HEK293 (cell line): ENCODE results near the gene ATXN10.

Source experiments
- CTCF ChIA-PET: fragments of 350-600 bp; formaldehyde crosslinking; extraction: SDS; loops from one replicate; lab custom pipeline; 2021; ENCODE audit warnings: antibody characterized with exemption; lab: Yijun Ruan, JAX
- POLR2A ChIA-PET: fragments of 300-600 bp; formaldehyde crosslinking; extraction: SDS; loops from one replicate; lab custom pipeline; 2020; ENCODE audit warnings: antibody characterized with exemption, inconsistent platforms; lab: Yijun Ruan, JAX
- H3K27ac ChIP-seq: fragments of 200-500 bp; sonication (Bioruptor generic); 2 replicates; pipeline ENCODE4 v1.5.1; 2014; ENCODE audit warnings: low read depth, low read length, control low read depth, inconsistent platforms; ENCODE audit errors: extremely low read depth
- H3K36me3 ChIP-seq, 2 experiments: fragments of 200-500 bp in 1 of 2; sonication (Bioruptor generic) in 1 of 2; 1 replicate in 1 of 2; 2 replicates in 1 of 2; pipeline ENCODE4 v1.5.1; 2014 to 2017; ENCODE audit warnings: inconsistent platforms in 2 of 2, low read length in 2 of 2; ENCODE audit not compliant: control insufficient read depth in 2 of 2, insufficient read depth in 1 of 2
- H3K4me1 ChIP-seq: fragments of 200-500 bp; sonication (Bioruptor generic); 2 replicates; pipeline ENCODE4 v1.5.1; 2014; ENCODE audit warnings: mild to moderate bottlenecking, low read length, inconsistent platforms; ENCODE audit not compliant: control insufficient read depth, insufficient read depth
- H3K4me3 ChIP-seq: 2 replicates; pipeline ENCODE4 v1.5.1; 2011; ENCODE audit warnings: low read depth, mild to moderate bottlenecking, control low read depth, low read length, moderate library complexity
- H3K9me3 ChIP-seq: fragments of 200-500 bp; sonication (Bioruptor generic); 2 replicates; pipeline ENCODE4 v1.5.1; 2014; ENCODE audit warnings: low read depth, low read length, inconsistent platforms; ENCODE audit not compliant: control insufficient read depth, insufficient read depth
- GLI2 ChIP-seq: fragments of 450-650 bp; formaldehyde crosslinking; IDR thresholded peaks from 2 replicates; pipeline ENCODE4; 2017; ENCODE audit warnings: missing biosample characterization, missing genetic modification characterization, low read depth, borderline replicate concordance
- RBAK ChIP-seq: fragments of 450-650 bp; formaldehyde crosslinking; IDR thresholded peaks from 2 replicates; pipeline ENCODE4 v1.5.1; 2016; ENCODE audit warnings: missing biosample characterization, missing genetic modification characterization
- SP2 ChIP-seq: fragments of 450-650 bp; formaldehyde crosslinking; IDR thresholded peaks from 2 replicates; pipeline ENCODE4 v1.5.1; 2016; ENCODE audit warnings: missing biosample characterization, missing genetic modification characterization
- TRIM28 ChIP-seq: IDR thresholded peaks from 2 replicates; pipeline ENCODE4 v1.6.1; 2011; ENCODE audit warnings: low read length, control low read depth, borderline replicate concordance
- ZNF132 ChIP-seq: fragments of 450-650 bp; formaldehyde crosslinking; IDR thresholded peaks from 2 replicates; pipeline ENCODE4 v1.5.1; 2017; ENCODE audit warnings: missing biosample characterization, missing genetic modification characterization, borderline replicate concordance
- ZNF155 ChIP-seq: fragments of 450-650 bp; formaldehyde crosslinking; IDR thresholded peaks from 2 replicates; pipeline ENCODE4 v1.5.1; 2016; ENCODE audit warnings: missing biosample characterization, missing genetic modification characterization
- ZNF16 ChIP-seq: fragments of 450-650 bp; formaldehyde crosslinking; IDR thresholded peaks from 2 replicates; pipeline ENCODE4 v1.5.1; 2016; ENCODE audit warnings: low read depth, missing biosample characterization, missing genetic modification characterization
- ZNF169 ChIP-seq: fragments of 450-650 bp; formaldehyde crosslinking; IDR thresholded peaks from 2 replicates; pipeline ENCODE4 v1.5.1; 2016; ENCODE audit warnings: missing biosample characterization, missing genetic modification characterization
- ZNF174 ChIP-seq: fragments of 450-650 bp; formaldehyde crosslinking; IDR thresholded peaks from 2 replicates; pipeline ENCODE4 v1.5.0; 2017; ENCODE audit warnings: missing biosample characterization, mild to moderate bottlenecking, missing genetic modification characterization
- ZNF211 ChIP-seq: fragments of 450-650 bp; formaldehyde crosslinking; IDR thresholded peaks from 2 replicates; pipeline ENCODE4 v1.5.1; 2016; ENCODE audit warnings: low read depth, missing biosample characterization, missing genetic modification characterization
- ZNF214 ChIP-seq: fragments of 450-650 bp; formaldehyde crosslinking; IDR thresholded peaks from 2 replicates; pipeline ENCODE4 v1.5.1; 2017; ENCODE audit warnings: missing biosample characterization, mild to moderate bottlenecking, missing genetic modification characterization, borderline replicate concordance
- ZNF274 ChIP-seq, 2 experiments: fragments of 200-500 bp in 1 of 2; fragments of 450-650 bp in 1 of 2; sonication (Bioruptor generic) in 1 of 2; formaldehyde crosslinking in 1 of 2; IDR thresholded peaks; 2 replicates each; pipeline versions ENCODE4 v1.5.1 to v1.6.1; 2014 to 2016; ENCODE audit warnings: borderline replicate concordance in 1 of 2, inconsistent platforms in 1 of 2, low read length in 1 of 2, missing biosample characterization in 1 of 2, missing genetic modification characterization in 1 of 2
- ZNF292 ChIP-seq: fragments of 450-650 bp; formaldehyde crosslinking; IDR thresholded peaks from 2 replicates; pipeline ENCODE4 v1.5.1; 2016; ENCODE audit warnings: low read depth, missing biosample characterization, missing genetic modification characterization, borderline replicate concordance
- ZNF48 ChIP-seq: fragments of 450-650 bp; formaldehyde crosslinking; IDR thresholded peaks from 2 replicates; pipeline ENCODE4 v1.5.1; 2016; ENCODE audit warnings: missing biosample characterization, missing genetic modification characterization
- ZNF510 ChIP-seq: fragments of 450-650 bp; formaldehyde crosslinking; IDR thresholded peaks from 2 replicates; pipeline ENCODE4 v1.5.1; 2018; ENCODE audit warnings: mild to moderate bottlenecking, missing genetic modification characterization, missing biosample characterization; ENCODE audit not compliant: insufficient replicate concordance
- ZNF596 ChIP-seq: fragments of 450-650 bp; IDR thresholded peaks from 2 replicates; pipeline ENCODE4 v1.5.0; 2018; ENCODE audit warnings: missing biosample characterization, mild to moderate bottlenecking, missing genetic modification characterization, moderate library complexity
- ZNF610 ChIP-seq: fragments of 450-650 bp; formaldehyde crosslinking; IDR thresholded peaks from 2 replicates; pipeline ENCODE4 v1.5.1; 2016; ENCODE audit warnings: missing biosample characterization, missing genetic modification characterization, borderline replicate concordance
- ZNF623 ChIP-seq: fragments of 450-650 bp; formaldehyde crosslinking; IDR thresholded peaks from 2 replicates; pipeline ENCODE4 v1.5.1; 2016; ENCODE audit warnings: missing biosample characterization, missing genetic modification characterization
- ZNF701 ChIP-seq: fragments of 450-650 bp; formaldehyde crosslinking; IDR thresholded peaks from 2 replicates; pipeline ENCODE4 v1.5.1; 2016; ENCODE audit warnings: missing biosample characterization, missing genetic modification characterization
- ZNF768 ChIP-seq: fragments of 450-650 bp; formaldehyde crosslinking; IDR thresholded peaks from 2 replicates; pipeline ENCODE4 v1.5.1; 2018; ENCODE audit warnings: missing biosample characterization, mild to moderate bottlenecking, missing genetic modification characterization
- TF ChIP-seq, protein P1 (sequence below): fragments of 450-650 bp; formaldehyde crosslinking; IDR thresholded peaks from 2 replicates; pipeline ENCODE4 v1.5.1; 2017; ENCODE audit warnings: missing biosample characterization, missing genetic modification characterization
- TF ChIP-seq, protein P2 (sequence below): fragments of 450-650 bp; formaldehyde crosslinking; IDR thresholded peaks from 2 replicates; pipeline ENCODE4 v1.5.1; 2016; ENCODE audit warnings: missing biosample characterization, missing genetic modification characterization
- TF ChIP-seq, protein P3 (sequence below): fragments of 450-650 bp; formaldehyde crosslinking; IDR thresholded peaks from 2 replicates; pipeline ENCODE4 v1.5.1; 2016; ENCODE audit warnings: missing biosample characterization, missing genetic modification characterization, low read depth
- TF ChIP-seq, protein P4 (sequence below): fragments of 450-650 bp; formaldehyde crosslinking; IDR thresholded peaks from 2 replicates; pipeline ENCODE4 v1.5.1; 2016; ENCODE audit warnings: missing biosample characterization, missing genetic modification characterization
- TF ChIP-seq, protein P5 (sequence below): sonication (generic); formaldehyde crosslinking; IDR thresholded peaks from 2 replicates; pipeline ENCODE4 v1.8.1; 2022; ENCODE audit warnings: mild to moderate bottlenecking, moderate library complexity, missing genetic modification reagents

The ATXN10 gene

DNA sequence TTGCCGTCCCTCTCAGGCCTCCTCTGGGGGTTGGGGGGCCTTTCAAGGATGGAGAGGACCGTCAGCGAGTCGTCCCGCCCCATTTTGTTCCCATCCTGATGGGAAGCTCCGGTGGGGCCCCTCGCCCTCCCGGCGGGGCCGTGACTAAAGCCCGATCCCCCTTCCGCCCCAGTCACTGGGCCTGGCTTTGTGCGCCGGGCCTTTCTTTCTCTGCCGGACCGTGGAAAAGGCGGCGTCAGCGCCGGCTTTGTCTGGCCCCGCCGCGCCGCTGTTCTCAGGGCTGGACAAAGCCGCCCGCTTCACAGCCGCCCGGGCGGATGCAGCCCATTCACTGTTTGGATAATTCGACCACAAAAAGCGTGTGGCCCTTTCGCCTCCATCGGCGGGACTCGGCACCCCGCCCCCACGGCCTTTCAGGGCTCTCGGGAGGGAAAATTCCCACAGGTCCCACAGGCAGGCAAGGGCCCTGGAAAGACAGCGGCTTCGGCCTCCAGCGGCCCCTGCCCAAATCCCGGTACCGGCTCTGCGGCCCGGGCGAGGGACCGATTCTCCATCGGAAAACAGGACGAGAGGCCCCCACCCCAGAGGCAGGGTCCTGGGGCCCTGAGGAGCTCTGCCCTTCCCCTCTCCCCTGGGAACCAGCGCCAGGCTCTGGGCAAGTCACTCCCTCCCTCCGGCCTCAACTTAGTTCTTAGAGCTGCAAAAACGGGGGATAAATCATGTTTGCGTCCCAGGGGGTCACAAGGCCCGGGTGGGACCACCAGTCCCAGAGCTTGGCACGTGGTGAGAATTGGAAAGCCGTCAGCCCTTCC is 218.1 kb downstream of the ATXN10 start:
- Histone ChIP-seq H3K4me1 (no peaks in the 10 kb centered on the region), H3K27ac (no peak overlapping the region), H3K4me3 (no peak overlapping the region), H3K36me3 (no peaks in the 10 kb centered on the region), H3K9me3 (no peaks in the 10 kb centered on the region)
- TF ChIP-seq, protein P1, sequence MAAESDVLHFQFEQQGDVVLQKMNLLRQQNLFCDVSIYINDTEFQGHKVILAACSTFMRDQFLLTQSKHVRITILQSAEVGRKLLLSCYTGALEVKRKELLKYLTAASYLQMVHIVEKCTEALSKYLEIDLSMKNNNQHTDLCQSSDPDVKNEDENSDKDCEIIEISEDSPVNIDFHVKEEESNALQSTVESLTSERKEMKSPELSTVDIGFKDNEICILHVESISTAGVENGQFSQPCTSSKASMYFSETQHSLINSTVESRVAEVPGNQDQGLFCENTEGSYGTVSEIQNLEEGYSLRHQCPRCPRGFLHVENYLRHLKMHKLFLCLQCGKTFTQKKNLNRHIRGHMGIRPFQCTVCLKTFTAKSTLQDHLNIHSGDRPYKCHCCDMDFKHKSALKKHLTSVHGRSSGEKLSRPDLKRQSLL (tag by site-specific recombination) = no peak
- TF ChIP-seq ZNF292 (no peak), ZNF768 (tag by site-specific recombination) (no peak), ZNF132 (tag by site-specific recombination) (no peak), SP2 (no peak), ZNF596 (tag by site-specific recombination) (no peak), RBAK (tag by site-specific recombination) (no peak), ZNF510 (tag by site-specific recombination) (no peak), ZNF274 (IDR thresholded peaks at IDR 0.05; ENCODE audit: low read length) (no peak), ZNF274 (tag by site-specific recombination; IDR thresholded peaks at IDR 0.05; ENCODE audit: borderline replicate concordance) (no peak), TRIM28 (no peak), ZNF174 (no peak), ZNF610 (tag by site-specific recombination) (no peak), ZNF701 (tag by site-specific recombination) (no peak)
- TF ChIP-seq, protein P2, sequence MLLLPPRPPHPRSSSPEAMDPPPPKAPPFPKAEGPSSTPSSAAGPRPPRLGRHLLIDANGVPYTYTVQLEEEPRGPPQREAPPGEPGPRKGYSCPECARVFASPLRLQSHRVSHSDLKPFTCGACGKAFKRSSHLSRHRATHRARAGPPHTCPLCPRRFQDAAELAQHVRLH = no peak
- TF ChIP-seq, protein P3, sequence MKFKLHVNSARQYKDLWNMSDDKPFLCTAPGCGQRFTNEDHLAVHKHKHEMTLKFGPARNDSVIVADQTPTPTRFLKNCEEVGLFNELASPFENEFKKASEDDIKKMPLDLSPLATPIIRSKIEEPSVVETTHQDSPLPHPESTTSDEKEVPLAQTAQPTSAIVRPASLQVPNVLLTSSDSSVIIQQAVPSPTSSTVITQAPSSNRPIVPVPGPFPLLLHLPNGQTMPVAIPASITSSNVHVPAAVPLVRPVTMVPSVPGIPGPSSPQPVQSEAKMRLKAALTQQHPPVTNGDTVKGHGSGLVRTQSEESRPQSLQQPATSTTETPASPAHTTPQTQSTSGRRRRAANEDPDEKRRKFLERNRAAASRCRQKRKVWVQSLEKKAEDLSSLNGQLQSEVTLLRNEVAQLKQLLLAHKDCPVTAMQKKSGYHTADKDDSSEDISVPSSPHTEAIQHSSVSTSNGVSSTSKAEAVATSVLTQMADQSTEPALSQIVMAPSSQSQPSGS = no peak
- POLR2A ChIA-PET = no interaction called here
- CTCF ChIA-PET = interaction anchor here (1.4 kb wide), 1 partner anchor 26 kb away, joined by 4 read pairs; no protein-coding TSS in a partner anchor

DNA sequence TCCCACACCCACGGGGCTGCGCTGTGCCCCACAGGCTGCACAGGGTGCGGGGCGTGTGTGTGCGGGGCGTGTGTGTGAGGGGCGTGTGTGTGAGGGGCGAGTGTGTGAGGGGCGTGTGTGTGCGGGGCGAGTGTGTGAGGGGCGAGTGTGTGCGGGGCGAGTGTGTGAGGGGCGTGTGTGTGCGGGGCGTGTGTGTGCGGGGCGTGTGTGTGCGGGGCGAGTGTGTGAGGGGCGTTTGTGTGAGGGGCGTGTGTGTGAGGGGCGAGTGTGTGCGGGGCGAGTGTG is 218.7 kb downstream of the ATXN10 start:
- no peaks in the 10 kb centered on the region for H3K9me3 ChIP-seq
- H3K27ac ChIP-seq = no peak overlapping the region
- POLR2A ChIA-PET = no interaction called here
- CTCF ChIA-PET = interaction anchor here (1.4 kb wide), 1 partner anchor 27 kb away, joined by 4 read pairs; no protein-coding TSS in a partner anchor
- no peaks in the 10 kb centered on the region for H3K36me3 ChIP-seq
- no peak overlapping the region for H3K4me3 ChIP-seq
- no peaks in the 10 kb centered on the region for H3K4me1 ChIP-seq
- TF ChIP-seq, protein P4, sequence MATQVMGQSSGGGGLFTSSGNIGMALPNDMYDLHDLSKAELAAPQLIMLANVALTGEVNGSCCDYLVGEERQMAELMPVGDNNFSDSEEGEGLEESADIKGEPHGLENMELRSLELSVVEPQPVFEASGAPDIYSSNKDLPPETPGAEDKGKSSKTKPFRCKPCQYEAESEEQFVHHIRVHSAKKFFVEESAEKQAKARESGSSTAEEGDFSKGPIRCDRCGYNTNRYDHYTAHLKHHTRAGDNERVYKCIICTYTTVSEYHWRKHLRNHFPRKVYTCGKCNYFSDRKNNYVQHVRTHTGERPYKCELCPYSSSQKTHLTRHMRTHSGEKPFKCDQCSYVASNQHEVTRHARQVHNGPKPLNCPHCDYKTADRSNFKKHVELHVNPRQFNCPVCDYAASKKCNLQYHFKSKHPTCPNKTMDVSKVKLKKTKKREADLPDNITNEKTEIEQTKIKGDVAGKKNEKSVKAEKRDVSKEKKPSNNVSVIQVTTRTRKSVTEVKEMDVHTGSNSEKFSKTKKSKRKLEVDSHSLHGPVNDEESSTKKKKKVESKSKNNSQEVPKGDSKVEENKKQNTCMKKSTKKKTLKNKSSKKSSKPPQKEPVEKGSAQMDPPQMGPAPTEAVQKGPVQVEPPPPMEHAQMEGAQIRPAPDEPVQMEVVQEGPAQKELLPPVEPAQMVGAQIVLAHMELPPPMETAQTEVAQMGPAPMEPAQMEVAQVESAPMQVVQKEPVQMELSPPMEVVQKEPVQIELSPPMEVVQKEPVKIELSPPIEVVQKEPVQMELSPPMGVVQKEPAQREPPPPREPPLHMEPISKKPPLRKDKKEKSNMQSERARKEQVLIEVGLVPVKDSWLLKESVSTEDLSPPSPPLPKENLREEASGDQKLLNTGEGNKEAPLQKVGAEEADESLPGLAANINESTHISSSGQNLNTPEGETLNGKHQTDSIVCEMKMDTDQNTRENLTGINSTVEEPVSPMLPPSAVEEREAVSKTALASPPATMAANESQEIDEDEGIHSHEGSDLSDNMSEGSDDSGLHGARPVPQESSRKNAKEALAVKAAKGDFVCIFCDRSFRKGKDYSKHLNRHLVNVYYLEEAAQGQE = no peak
- TF ChIP-seq ZNF623 (tag by site-specific recombination) (no peak), GLI2 (tag by site-specific recombination) (no peak), ZNF48 (no peak), ZNF211 (tag by site-specific recombination) (no peak), ZNF169 (tag by site-specific recombination) (no peak), ZNF16 (tag by site-specific recombination) (no peak), ZNF155 (no peak), ZNF214 (tag by site-specific recombination) (no peak)
- TF ChIP-seq, protein P5, sequence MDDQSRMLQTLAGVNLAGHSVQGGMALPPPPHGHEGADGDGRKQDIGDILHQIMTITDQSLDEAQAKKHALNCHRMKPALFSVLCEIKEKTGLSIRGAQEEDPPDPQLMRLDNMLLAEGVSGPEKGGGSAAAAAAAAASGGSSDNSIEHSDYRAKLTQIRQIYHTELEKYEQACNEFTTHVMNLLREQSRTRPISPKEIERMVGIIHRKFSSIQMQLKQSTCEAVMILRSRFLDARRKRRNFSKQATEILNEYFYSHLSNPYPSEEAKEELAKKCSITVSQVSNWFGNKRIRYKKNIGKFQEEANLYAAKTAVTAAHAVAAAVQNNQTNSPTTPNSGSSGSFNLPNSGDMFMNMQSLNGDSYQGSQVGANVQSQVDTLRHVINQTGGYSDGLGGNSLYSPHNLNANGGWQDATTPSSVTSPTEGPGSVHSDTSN (CRISPR knock-in tag) = no peak
